PC-3 (cell line): ENCODE data around the gene TRIM65. TPM values are rescaled to one million over a fixed set of nuclear protein-coding genes. Genes with fewer than 3 reads are reported as not detected.

ENCODE experiments used
- ATAC-seq: fragments of 200-7000 bp; cut with Tn5 transposase; 2 replicates; pipeline ENCODE4 v1.9.1; 2020; ENCODE audit warnings: mild to moderate bottlenecking, moderate library complexity
- BruUV-seq: library from RNA; stranded (reverse); fragments of 400-500 nt; replicated peaks from 2 replicates; lab custom pipeline; 2021; lab: Mats Ljungman, UMichigan
- CTCF ChIA-PET: fragments of 300-600 bp; sonication (Branson Sonifier 250); formaldehyde crosslinking; loops from one replicate; lab custom pipeline; 2022; ENCODE audit warnings: antibody characterized with exemption; lab: Charles Lee
- POLR2A ChIA-PET: fragments of 300-600 bp; sonication (Branson Sonifier 250); formaldehyde crosslinking; loops from one replicate; lab custom pipeline; 2022; ENCODE audit warnings: antibody characterized with exemption; ENCODE audit not compliant: unreplicated experiment; lab: Charles Lee
- DNase-seq: peaks from one replicate; pipeline ENCODE4 v3.0.0-alpha.2; 2015
- H2AFZ ChIP-seq: fragments of 300-600 bp; sonication (generic); 2 replicates; pipeline ENCODE4 v1.6.0; 2016; ENCODE audit warnings: antibody characterized with exemption, low read length
- H3F3A ChIP-seq: fragments of 300-600 bp; sonication (generic); one replicate; pipeline ENCODE4 v1.6.0; 2017; ENCODE audit warnings: antibody characterized with exemption, low read length, control low read depth, mild to moderate bottlenecking; ENCODE audit not compliant: unreplicated experiment
- H3K27ac ChIP-seq: fragments of 300-600 bp; sonication (generic); 2 replicates; pipeline ENCODE4 v1.5.1; 2016; ENCODE audit warnings: mild to moderate bottlenecking, low read length
- H3K27me3 ChIP-seq: fragments of 300-600 bp; sonication (generic); 2 replicates; pipeline ENCODE4 v1.6.1; 2016; ENCODE audit warnings: low read length, mixed read lengths
- H3K36me3 ChIP-seq: fragments of 300-600 bp; sonication (generic); 2 replicates; pipeline ENCODE4 v1.6.1; 2016; ENCODE audit warnings: low read depth, mixed run types, low read length, mixed read lengths
- H3K4me1 ChIP-seq: fragments of 300-600 bp; sonication (generic); 2 replicates; pipeline ENCODE4 v1.5.1; 2016; ENCODE audit warnings: low read length; ENCODE audit not compliant: insufficient read depth
- H3K4me2 ChIP-seq: fragments of 300-600 bp; sonication (generic); 2 replicates; pipeline ENCODE4 v1.6.0; 2016; ENCODE audit warnings: low read length
- H3K4me3 ChIP-seq: fragments of 300-600 bp; sonication (generic); 2 replicates; pipeline ENCODE4 v1.5.1; 2016; ENCODE audit warnings: mild to moderate bottlenecking, low read length, mixed read lengths
- H3K79me2 ChIP-seq: fragments of 300-600 bp; sonication (generic); 2 replicates; pipeline ENCODE4 v1.6.1; 2017; ENCODE audit warnings: low read length, mixed read lengths
- H3K9ac ChIP-seq: fragments of 300-600 bp; sonication (generic); 2 replicates; pipeline ENCODE4 v1.6.0; 2016; ENCODE audit warnings: mild to moderate bottlenecking, low read length
- H3K9me2 ChIP-seq: fragments of 300-600 bp; sonication (generic); replicated peaks from 2 replicates; pipeline ENCODE4 v1.6.1; 2016; ENCODE audit warnings: mixed run types, low read length, mixed read lengths
- H3K9me3 ChIP-seq: fragments of 300-600 bp; sonication (generic); 2 replicates; pipeline ENCODE4 v1.6.1; 2016; ENCODE audit warnings: low read length, mixed read lengths
- H4K20me1 ChIP-seq: fragments of 300-600 bp; sonication (generic); 2 replicates; pipeline ENCODE4 v1.6.1; 2016; ENCODE audit warnings: low read length, mixed read lengths
- CTCF ChIP-seq: fragments of 300-600 bp; sonication (generic); conservative IDR thresholded peaks from 2 replicates; pipeline ENCODE4 v1.5.1; 2017; ENCODE audit warnings: antibody characterized with exemption, low read depth, mild to moderate bottlenecking, low read length
- EZH2 ChIP-seq: fragments of 300-600 bp; sonication (generic); IDR thresholded peaks from one replicate; pipeline ENCODE4 v1.6.1; 2017; ENCODE audit warnings: antibody characterized with exemption, mild to moderate bottlenecking, low read length; ENCODE audit not compliant: unreplicated experiment
- EZH2phosphoT487 ChIP-seq: fragments of 300-600 bp; sonication (generic); IDR thresholded peaks from 2 replicates; pipeline ENCODE4 v1.6.1; 2018; ENCODE audit warnings: mild to moderate bottlenecking, antibody characterized with exemption, low read length, borderline replicate concordance
- intact Hi-C: fragments of 100-400 bp; cut with micrococcal nuclease; formaldehyde crosslinking; loops from 2 replicates; pipeline ENCODE4 v1.9.0; 2023
- total RNA-seq: library from RNA; depleted of rRNA; stranded (reverse); fragments of >200 nt; gene quantifications from 2 replicates; pipeline ENCODE4 v1.2.3, GENCODE V29; 2014

Gene TRIM65
- total RNA-seq, 1 experiment from 2014 or later: 32.3 TPM

- no TSS peak for BruUV-seq
- no peaks in the 10 kb centered on the region for H4K20me1 ChIP-seq
- peak within 1 kb of the TSS; percentile 94 for H3K4me2 ChIP-seq
- ChIA-PET POLR2A (interaction anchor here (0.6 to 1.1 kb wide), 5 partner anchors 24 to 86 kb away, joined by 3 to 22 read pairs (median 9); partner anchors contain the start of genes ACOX1, MRPL38 and WBP2), CTCF (interaction anchor here (0.9 to 1.1 kb wide), 3 partner anchors 19 to 38 kb away, joined by 3 to 4 read pairs (median 4); partner anchors contain the start of genes ACOX1, MRPL38 and TEN1)
- TF ChIP-seq CTCF: peak; percentile 24; the same call in 1 of the 2 replicates
- TF ChIP-seq EZH2: no peak
- TF ChIP-seq EZH2phosphoT487: no peak
- no peaks in the 10 kb centered on the region for H3F3A ChIP-seq
- no peaks in the 10 kb centered on the region for H3K9me3 ChIP-seq
- intact Hi-C loops: loop anchor here (1.0 to 2.0 kb wide), 4 partner anchors 18 to 56 kb away; partner anchors contain the start of genes ACOX1 and TEN1
- peaks cover 4% of the 10 kb centered on the region for H3K36me3 ChIP-seq
- peak within 1 kb of the TSS; percentile 92 for H2AFZ ChIP-seq
- peaks cover 11% of the 10 kb centered on the region; the same call in 1 of the 2 replicates for H3K4me1 ChIP-seq
- DNase-seq (peak; percentile 98), ATAC-seq (peak; percentile 99)
- H3K79me2 ChIP-seq: 0 out of 2 replicates have a peak, but pooled peaks cover 4% of the 10 kb centered on the region
- peak within 1 kb of the TSS; percentile 93 for H3K9ac ChIP-seq
- no peaks in the 10 kb centered on the region for H3K9me2 ChIP-seq
- no peaks in the 10 kb centered on the region for H3K27me3 ChIP-seq
- peak within 1 kb of the TSS; percentile 12; the same call in 1 of the 2 replicates for H3K27ac ChIP-seq
- H3K4me3 ChIP-seq: peak within 1 kb of the TSS; percentile 88
Measured at GRCh38 chr17:75940727-75941441, 44.1 kb upstream of the TRIM65 start, which contains the start of gene FBF1. Gene FBF1 (minus strand): TSS chr17:75941042. CDS start chr17:75938149, 2,893 bp downstream.

GRCh38 chr17:75937652-75938051 is 40.9 kb upstream of the TRIM65 start:
- BruUV-seq: no TSS peak
- Histone ChIP-seq H3K27me3 (no peaks in the 10 kb centered on the region), H3K4me1 (peaks cover 11% of the 10 kb centered on the region; the same call in 1 of the 2 replicates), H3K36me3 (no peaks in the 10 kb centered on the region), H3K9me2 (no peaks in the 10 kb centered on the region), H3K79me2 (0 out of 2 replicates have a peak, but pooled peaks cover 4% of the 10 kb centered on the region), H3K9me3 (no peaks in the 10 kb centered on the region), H3K4me2 (no peak overlapping the region), H2AFZ (no peak overlapping the region), H3K9ac (no peak overlapping the region), H4K20me1 (no peaks in the 10 kb centered on the region), H3K4me3 (no peak overlapping the region), H3F3A (no peaks in the 10 kb centered on the region), H3K27ac (no peak overlapping the region)
- DNase-seq (no peak), ATAC-seq (no peak)
- no peak for TF ChIP-seq EZH2phosphoT487
- no peak for TF ChIP-seq EZH2
- intact Hi-C loops: no loop called here
- CTCF ChIA-PET: no interaction called here
- POLR2A ChIA-PET: no interaction called here

GRCh38 chr17:75933808-75934207 is 37.1 kb upstream of the TRIM65 start:
- no peaks in the 10 kb centered on the region for H3K79me2 ChIP-seq
- no peaks in the 10 kb centered on the region for H3K36me3 ChIP-seq
- no peak overlapping the region for H2AFZ ChIP-seq
- no TSS peak for BruUV-seq
- no peaks in the 10 kb centered on the region for H3K4me1 ChIP-seq
- intact Hi-C loops: no loop called here
- DNase-seq (no peak), ATAC-seq (no peak)
- no peak overlapping the region for H3K4me2 ChIP-seq
- POLR2A ChIA-PET: no interaction called here
- CTCF ChIA-PET: no interaction called here
- no peaks in the 10 kb centered on the region for H3K27me3 ChIP-seq
- no peaks in the 10 kb centered on the region for H3K9me3 ChIP-seq
- H3K9me2 ChIP-seq: no peaks in the 10 kb centered on the region
- H3F3A ChIP-seq: no peaks in the 10 kb centered on the region
- no peaks in the 10 kb centered on the region for H4K20me1 ChIP-seq
- no peak overlapping the region for H3K9ac ChIP-seq
- H3K27ac ChIP-seq: no peak overlapping the region
- TF ChIP-seq EZH2 (no peak), EZH2phosphoT487 (no peak), CTCF (no peak)
- H3K4me3 ChIP-seq: no peak overlapping the region
